Smooth muscle cell of the brain vasculature (primary cell): ENCODE data around the gene CAMK1.
A peak's percentile ranks its signal among the peaks of the same experiment; 100 is the strongest.

Source experiments
- DNase-seq: peaks from one replicate; pipeline ENCODE4 v3.0.0-alpha.2; 2012; ENCODE audit warnings: low read depth, low spot score

CAMK1 gene

DNA sequence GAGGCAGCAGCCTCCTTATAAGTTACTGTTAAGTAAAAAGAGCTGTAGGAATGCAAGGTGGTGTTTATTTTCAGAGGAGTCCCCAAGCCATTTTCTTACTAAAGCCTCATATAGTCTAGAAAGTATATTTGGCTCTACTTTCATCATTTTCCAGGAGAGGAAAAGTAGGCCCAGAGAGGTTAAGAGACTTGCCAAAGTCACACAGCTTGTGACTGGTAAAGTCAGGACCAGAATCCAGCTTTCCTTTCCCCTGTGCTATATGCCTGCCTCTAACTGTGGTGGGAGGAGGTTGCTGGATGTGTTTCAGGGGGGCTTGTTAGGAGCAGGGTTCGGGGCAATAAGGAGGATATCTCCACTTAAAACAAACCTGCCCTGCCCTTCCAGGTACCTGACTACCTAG is 27.2 kb downstream of the CAMK1 start:
- DNase-seq = no peak

DNA sequence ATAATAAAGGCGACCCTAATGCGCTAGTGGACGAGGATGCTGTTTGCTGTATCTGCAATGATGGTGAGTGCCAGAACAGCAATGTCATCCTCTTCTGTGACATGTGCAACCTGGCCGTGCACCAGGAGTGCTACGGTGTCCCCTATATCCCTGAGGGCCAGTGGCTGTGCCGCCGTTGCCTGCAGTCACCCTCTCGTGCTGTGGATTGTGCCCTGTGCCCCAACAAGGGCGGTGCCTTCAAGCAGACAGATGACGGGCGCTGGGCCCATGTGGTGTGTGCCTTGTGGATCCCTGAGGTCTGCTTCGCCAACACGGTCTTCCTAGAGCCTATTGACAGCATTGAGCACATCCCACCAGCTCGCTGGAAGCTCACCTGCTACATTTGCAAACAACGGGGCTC is 30.6 kb downstream of the CAMK1 start:
- DNase-seq = no peak

DNA sequence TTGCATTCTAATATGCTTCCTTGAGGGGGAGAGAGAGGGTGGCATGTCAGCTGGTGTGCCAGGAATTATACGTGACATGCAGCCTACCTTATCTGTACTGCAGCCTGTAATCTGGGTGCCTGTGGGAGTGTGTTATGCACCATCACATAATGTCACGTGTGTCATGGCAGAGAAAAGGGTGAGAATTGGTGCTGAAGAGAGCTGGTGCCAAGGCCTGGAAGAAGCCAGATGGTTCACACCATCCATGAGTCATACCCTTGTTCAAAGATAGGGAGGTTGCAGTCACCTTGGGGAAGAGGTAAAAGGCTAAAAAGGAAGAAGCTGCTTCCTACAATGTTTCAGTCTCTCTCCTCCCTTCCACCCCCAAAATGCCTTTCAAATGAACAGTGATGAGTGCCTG is 32.9 kb downstream of the CAMK1 start:
- DNase-seq = no peak

DNA sequence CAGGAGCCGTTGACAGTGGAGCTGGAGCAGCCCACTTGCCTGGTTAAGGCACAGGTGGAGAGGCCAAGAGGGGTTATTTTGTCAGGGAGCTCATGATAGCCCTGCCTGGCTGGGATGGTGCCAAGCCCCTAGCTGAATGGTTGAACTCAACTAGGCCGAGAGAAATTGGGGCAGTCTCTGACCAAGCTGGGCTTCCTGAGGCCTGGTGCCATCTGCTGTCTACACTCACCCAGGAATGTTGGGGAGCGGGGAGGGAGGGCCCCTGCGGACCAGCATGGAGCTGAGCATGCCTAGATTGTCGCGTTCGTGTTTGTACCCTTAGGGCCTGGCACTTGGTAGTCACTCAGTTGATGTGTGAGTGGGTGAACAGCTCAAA is 37.0 kb downstream of the CAMK1 start:
- DNase-seq = no peak

DNA sequence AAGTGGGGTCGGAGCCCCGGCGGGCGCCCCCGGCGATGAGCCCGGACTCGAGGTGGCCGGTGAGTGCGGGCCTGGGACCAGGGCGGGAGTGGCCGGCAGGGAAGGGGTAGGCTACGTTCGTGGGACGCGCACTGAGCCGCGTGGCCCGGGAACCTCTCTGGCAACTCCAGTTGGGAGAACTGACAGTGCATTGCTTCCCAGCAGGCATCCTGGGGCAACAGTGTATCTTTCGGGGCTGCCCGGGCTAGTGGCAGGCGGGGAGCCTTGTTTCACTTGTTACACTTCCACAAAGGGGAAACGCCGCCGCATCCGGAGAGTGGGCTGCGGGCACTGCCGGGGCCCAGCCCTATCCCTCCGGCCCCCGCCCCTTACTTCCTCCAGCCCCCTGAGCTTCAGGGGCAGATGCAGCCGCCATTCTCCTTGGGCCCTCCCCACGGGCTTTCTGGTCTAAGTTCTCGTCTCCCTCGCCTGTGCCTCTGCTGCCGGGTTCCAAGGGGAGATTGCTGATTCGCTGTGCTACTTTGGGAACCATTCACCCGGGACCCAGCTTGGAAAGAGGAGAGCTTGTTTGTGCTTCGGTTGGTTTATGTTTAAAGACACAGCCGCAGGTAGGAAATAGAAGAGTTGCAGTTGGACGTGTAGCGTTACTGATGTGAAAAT is 37.5 kb downstream of the CAMK1 start:
- DNase-seq = no peak

DNA sequence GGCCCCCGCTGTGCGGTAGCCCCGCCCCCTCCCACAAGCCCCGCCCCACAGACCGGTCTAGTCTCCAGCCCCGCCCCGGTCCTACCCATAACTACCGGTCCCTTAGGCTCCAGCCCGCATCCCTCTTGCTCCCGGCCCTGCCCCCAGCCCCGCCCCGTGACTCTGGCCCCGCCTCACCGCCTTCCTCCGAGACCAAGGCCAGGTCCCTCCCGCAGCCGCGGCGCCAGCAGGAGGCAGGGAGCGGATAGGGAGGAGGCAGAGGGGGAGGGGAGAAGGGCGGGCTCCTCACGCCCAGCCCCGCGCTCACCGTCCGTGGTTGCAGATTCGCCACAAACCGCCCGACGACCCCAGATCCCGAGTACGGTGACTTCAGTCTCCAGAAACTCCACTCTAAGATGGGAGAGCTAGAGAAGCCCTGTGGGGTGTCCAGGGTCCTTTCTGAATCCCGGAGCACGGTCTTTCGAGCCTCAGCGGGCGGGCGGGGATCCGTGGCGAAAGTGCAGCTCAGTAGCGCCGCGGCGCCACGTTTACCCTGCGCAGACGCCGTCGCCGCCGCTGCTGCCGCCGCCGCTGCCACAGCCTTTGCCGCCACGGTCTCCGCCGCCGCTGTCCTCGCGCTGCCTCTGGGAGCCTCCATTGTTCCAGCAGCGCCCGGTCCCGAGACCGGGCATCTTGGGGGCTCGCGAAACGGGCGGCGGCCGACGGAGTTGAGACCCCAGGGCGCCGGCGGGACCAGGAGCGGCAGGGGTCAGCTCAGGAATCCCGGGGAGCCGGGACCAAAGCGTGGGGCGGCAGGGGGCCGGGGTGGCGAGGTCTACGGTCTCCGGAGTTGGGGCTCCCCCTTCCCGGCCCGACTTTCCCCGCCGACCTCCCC is 38.3 kb downstream of the CAMK1 start, which contains the start of gene BRPF1:
Gene BRPF1, plus strand, starts transcription at position 530 of the 874 bp plus-strand sequence. CDS start 2,406 bp downstream, outside the sequence.
- peak; percentile 99 for DNase-seq

DNA sequence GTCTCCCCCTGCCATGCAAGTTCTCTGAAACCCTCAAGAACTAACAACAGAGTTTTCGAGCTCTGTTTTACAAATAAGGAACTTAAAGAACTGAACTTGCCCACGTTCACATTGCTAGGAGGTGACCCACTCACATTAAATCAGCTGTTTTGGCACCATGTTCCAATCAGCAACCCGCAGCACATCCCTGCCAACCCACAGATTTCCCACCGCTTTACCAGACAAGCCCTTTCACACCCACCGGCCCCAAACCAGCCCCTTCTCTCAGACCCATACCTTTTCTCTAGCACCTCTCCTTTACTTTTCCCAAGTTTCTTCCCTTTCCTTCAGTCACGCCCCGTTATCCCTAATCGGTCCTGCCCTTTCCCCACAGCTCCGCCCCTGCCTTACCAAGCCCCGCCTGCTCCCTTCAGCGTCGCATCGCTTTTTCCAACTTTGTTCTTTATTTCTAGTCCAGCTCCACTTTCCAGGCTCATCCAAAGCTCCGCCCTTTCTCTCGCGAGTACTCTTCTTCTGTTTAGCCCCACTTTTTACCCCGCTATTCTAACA is 39.0 kb downstream of the CAMK1 start:
- DNase-seq = no peak

DNA sequence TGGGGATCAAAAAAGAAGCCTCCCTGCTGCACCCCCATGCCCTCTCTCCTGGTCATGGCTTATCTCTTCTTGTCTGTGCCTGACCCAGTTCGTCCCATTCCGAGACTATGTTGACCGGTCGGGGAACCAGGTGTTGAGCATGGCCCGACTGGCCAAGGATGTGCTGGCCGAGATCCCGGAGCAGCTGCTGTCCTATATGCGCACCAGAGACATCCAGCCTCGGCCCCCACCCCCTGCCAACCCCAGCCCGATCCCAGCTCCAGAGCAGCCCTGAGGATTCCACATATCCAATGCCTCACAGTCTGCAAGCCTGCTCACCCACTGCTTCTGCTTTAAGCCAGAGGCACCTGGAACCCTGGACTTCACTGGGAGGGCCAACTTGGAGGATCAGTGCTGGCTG is 40.3 kb downstream of the CAMK1 start:
- no peak for DNase-seq

DNA sequence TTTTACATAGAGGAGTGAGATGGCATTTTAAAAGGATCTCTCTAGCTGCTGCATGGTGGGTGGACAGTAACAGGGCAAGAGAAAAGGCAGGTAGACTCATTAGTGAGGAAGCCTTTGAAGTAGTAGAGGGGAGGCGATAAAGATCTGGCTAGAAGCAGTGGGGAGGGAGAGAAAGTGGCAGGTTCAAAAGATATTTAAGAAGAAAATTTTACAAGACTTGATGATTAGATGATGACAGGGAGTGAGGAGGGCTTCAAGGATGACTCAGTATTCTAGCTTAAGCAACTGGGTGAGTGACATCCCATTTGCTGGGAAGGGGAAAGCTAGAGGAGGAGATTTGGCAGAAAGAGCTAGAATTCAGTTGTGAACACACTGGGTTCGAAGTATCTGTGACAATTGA is 42.0 kb downstream of the CAMK1 start:
- no peak for DNase-seq

DNA sequence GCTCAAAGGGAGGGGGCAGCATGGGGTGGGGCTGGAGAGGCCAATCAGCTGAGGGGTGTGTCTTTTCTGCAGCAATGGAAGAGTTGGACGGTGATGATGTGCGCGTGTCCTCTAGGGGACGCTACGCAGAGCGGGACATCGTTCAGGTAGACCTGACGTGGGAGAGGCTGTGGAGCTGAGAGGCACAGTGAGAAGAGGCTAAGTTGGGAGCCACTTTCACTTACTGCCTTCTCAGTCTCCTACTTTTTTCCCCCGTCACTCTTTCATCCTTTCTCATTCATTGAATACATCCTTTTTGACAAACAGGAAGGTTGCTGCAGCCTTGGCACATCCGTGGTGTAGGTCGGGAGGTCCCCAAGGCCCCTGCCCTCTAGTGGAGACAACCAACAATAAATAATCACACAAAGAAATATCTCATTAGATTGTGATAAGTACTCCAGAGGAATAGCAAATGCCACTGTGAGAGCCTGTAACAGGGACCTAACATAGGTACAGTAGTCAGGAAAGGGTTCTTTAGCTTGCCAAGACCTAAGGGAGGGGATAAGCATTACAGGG is 42.6 kb downstream of the CAMK1 start:
- DNase-seq = no peak

DNA sequence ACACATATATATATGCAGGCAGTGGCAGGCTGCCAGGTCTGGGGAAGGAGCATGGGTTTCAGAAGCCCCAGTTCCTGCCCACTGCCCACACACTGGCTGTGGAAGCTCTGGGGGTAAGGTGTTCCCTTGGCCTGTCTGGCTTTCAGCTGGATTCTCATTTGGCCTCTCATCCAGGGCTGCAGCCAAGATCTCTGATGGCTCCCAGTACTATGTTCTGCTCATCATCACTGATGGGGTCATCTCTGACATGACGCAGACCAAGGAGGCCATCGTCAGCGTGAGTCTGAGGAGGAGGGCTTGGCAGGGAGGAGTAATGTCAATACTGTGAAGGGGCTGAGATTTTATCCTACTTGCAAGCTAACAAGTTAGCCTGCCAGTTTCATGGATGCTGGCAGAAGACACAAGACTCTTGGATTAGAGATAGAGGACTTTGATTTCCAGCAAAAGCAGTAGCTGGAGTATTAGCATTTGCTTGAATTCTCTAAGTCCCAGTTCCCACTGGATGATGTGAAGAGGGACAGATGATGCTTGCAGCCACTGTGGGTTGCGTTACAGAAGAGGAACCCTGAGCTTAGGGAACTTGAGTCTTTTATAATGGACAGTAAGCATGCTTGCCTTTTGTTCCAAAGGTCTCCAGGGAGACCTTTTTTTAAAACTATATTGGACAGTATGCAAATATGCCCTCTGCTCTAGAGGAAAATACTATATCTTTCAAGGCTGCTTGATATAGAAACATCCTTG is 43.8 kb downstream of the CAMK1 start:
- DNase-seq = no peak

DNA sequence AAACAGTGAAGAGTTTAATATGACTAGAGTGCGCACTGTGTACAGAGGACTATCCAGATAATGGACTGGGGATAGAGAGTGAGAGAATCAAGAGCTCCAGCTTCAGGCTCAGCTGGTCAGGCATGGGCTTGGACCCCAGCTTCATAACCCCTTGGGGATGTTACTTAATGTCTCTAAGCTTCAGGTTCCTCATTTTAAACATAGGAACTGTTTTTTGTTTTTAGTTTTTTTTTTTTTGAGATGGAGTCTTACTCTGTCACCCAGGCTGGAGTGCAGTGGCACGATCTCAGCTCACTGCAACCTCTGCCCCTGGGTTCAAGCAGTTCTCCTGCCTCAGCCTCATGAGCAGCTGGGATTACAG is 48.1 kb downstream of the CAMK1 start:
- DNase-seq = no peak

DNA sequence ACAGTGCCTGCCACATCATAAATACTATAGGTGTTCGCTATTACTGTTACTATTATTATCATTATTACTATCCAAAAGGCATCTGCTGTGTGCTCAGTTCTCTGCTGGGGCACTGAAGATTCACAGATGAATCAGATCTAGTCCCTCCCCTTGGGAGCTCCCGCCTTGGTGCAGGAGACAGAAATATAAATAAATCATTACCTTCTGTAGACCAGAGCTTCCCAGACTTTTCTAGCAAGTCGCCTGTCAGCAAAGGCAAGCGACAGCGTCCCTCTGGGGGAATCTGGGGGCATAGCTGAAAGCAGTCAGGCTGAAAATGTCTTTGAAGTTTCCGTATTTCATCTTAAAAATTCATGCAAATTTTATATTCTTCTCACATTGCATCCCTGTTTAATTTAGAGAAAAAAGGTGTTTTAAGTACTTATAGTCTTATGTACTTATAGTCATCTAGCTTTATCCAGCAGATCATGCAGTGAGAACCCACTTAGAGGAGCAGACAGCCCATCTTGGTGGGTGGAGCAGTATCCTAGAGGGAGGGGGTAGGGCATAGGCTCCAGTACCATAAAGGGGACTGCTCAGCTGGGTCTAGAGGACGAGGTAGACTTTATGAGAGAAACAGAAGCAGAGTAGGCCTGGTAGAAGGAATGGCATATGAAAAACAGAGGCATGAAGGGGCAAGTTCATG is 48.6 kb downstream of the CAMK1 start:
- no peak for DNase-seq

DNA sequence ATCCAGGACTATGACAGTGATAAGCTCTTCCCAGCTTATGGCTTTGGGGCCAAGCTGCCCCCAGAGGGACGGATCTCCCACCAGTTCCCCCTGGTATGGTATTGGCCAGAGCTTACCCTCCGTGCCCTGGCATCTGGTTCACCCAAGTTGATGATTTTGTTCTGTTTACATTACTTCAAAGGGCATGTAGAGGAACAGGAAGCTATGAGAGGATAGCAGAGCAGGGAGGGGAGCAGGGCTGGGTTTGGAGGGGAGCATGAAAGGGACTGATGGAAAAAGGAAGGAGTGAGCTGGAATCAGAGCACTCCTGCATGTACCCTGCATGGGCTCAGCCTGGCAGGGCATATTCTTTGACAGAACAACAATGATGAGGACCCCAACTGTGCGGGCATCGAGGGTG is 51.6 kb downstream of the CAMK1 start:
- no peak for DNase-seq

DNA sequence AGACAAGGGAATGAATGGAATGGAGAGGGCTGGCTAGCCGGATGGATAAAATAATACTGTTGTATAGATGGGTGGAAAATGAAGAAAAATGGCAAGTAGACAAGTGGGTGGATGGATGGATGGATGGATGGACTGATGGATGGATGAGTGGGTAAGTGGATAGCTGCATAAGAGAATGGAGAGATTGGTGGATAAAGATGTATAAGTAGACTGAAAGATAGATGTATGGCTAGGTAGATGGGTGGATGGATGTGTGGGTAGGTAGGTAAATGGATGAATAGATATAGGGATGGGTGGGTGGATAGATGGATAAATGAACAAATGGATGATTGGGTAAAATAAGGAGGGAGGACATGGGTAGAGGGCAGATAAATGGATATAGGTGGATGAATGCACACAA is 52.2 kb downstream of the CAMK1 start:
- no peak for DNase-seq

DNA sequence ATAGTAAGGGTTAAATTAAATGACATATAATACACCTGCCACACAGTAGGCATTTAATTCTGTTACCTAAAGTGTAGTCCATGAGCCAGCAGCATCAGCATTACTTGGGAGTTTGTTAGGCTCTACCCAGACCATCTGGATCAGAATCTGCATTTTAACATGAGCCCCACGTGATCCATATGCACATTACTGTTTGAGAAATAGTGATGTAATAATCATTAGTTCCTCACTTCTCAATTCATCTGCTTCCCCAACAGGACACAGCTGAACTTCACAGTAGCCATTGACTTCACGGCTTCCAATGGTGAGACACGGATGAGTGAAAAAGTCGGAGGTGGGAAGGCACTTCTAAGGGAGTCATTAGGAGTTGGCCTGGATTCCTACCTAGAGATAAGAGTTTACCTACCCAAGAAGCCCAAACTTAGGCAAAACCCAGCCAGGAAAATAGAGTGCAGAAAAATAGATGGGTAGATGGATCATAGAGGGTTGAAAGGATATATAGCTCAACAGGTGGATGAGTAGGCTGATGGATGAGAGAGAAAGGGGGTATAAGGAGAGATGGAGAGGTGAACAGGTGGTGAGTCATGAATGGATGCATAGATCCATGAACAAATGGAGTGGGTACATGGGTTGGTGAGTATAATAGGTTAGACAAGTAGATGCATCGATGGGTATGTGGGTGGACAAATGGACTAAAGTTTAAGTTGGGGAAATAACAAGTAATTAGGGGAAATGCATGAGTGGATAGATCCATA is 52.8 kb downstream of the CAMK1 start:
- DNase-seq = no peak

DNA sequence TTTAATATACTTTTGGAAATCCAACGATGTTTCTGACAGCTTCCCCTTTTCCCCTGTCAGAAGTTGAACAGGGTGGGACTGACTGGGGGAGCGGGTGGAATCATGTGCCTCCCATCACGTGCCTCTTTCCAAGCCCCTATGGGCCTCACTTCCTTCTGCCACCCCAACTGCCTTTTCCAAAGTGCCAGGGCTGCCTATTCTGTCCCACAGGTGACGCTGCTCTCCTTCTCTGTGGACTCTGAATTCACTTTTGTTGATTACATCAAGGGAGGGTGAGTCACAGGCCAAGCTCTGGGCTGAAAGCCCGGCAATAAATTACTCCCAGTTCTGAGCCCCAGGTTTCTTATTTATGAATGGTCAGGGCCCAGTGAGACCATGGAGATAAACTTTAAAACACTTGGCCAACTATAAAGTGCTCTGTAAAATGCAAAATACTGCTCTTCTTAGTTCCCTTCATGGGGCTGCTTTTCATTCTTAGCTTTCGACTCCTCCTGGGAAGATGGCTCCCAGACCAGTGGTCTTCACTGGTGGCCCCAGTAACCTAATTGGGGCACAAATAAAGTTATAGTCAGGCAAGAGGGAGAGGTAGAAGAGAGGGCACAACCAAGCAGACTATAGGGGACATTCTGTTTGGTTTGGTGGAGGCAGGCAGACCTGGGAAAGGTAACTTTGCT is 53.8 kb downstream of the CAMK1 start:
- peak; percentile 45 for DNase-seq

DNA sequence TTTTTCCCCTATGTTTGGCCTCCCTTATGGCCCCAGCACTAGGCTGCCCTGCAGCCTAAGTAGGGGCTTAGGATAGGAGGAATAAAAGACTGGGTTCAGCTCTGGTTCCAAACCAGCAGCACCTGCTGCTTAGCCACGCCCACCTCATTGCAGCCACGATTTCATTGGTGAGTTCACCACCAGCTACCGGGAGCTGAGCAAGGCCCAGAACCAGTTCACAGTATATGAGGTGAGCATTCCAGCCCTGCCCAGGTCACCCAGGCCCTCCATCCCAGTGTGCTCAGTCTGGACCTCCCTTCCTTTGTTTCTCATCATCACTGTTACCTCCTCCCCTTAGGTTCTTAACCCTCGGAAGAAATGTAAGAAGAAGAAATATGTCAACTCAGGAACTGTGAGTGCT is 54.6 kb downstream of the CAMK1 start:
- no peak for DNase-seq

DNA sequence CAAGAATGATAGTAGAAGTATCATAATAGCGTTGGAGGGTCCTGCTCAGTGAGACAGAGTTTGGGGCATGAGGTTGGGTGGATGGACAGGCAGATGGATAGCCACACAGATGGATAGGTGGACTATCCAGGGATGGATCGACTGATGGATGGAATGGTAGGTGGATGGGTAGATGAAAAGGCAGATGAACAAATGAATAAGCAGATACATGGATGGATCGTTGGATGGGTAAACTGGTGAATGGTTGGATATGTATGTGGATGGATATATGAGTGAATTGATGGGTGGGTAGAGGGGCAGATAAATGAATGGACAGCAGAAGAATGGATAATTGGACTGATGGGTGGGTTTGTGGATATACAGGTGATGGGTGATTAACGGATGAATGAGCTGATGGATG is 56.6 kb downstream of the CAMK1 start:
- DNase-seq = no peak

DNA sequence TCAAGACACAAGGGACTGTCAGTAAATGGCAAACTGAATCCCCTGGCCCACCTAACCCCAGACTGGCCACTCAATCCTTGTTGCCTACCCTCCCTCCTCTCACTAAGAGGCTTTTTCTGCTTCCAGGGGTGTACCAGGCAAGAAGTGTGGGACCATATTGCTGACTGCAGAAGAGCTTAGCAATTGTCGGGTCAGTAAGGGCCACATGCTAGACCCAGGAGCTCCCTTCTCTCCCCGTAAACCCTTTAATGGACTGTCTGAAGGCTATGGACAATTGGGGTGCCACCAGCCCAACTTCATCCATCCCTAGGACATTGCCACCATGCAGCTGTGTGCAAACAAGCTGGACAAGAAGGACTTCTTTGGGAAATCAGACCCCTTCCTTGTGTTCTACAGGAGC is 57.3 kb downstream of the CAMK1 start:
- no peak for DNase-seq
